ENCODE data around the gene MBNL1.

DNA sequence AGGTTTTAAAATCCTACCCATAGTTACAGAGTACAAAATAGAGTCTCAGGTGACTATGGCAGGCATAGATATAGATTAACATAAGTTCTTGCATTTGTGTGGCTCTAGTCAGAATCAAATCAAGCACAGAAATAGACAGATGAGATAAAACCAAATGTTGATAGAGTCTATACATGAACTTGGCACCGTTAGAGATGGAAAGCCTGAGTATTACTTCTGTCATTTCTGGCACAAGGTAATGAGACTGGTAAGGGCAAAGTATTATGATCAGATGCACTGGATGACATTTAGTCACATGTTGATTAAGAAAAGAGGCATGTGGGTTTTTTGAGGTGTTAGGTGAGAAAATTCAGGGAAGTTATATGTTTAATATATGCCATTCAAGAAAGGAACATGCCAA lies 219.7 kb downstream of the MBNL1 start:
- TF ChIP-seq BHLHE40 (IDR thresholded peaks at IDR 0.05; ENCODE audit: low read depth, low read length) (no peak), CTCF (conservative IDR thresholded peaks at IDR 0.05; ENCODE audit: low read depth, low read length) (no peak), NFE2L2 (IDR thresholded peaks at IDR 0.05; ENCODE audit: low read depth, low read length) (no peak), USF2 (IDR thresholded peaks at IDR 0.05; ENCODE audit: low read depth, low read length) (no peak), POLR2A (IDR thresholded peaks at IDR 0.05; ENCODE audit: low read depth, low read length) (no peak), MAZ (IDR thresholded peaks at IDR 0.05; ENCODE audit: borderline replicate concordance, low read depth, low read length) (no peak), SMC3 (IDR thresholded peaks at IDR 0.05; ENCODE audit: low read depth, low read length) (no peak), CHD1 (IDR thresholded peaks at IDR 0.05; ENCODE audit: low read depth, low read length) (no peak), FOS (IDR thresholded peaks at IDR 0.05; ENCODE audit: low read depth, low read length) (no peak)
